HepG2 (cell line): ENCODE data around the gene PTGR3. TPM values are rescaled to one million over a fixed set of nuclear protein-coding genes. Genes with fewer than 3 reads are reported as not detected.

Experiments
- ETV5 ChIP-seq: IDR thresholded peaks from 2 replicates; pipeline ENCODE4 v1.6.1; 2018; ENCODE audit warnings: missing biosample characterization, missing genetic modification reagents, inconsistent platforms, borderline replicate concordance
- IRF2 ChIP-seq: IDR thresholded peaks from 2 replicates; pipeline ENCODE4 v1.6.1; 2018; ENCODE audit warnings: missing genetic modification reagents, missing compliant biosample characterization
- PHF21A ChIP-seq: sonication (generic); formaldehyde crosslinking; IDR thresholded peaks from 2 replicates; pipeline ENCODE4 v1.5.0; 2020; ENCODE audit warnings: mild to moderate bottlenecking, missing genetic modification reagents
- POLR2A ChIP-seq, 2 experiments: IDR thresholded peaks; 2 replicates each; pipeline ENCODE4 v1.6.1; 2011; ENCODE audit warnings: low read depth in 2 of 2, low read length in 2 of 2, mild to moderate bottlenecking in 1 of 2, moderate library complexity in 1 of 2; ENCODE audit not compliant: insufficient read depth in 1 of 2
- RNF2 ChIP-seq: fragments of 450-650 bp; conservative IDR thresholded peaks from 2 replicates; pipeline ENCODE4 v1.6.1; 2016; ENCODE audit warnings: low read depth
- SALL2 ChIP-seq: sonication (generic); formaldehyde crosslinking; IDR thresholded peaks from 2 replicates; pipeline ENCODE4 v1.8.1; 2023; ENCODE audit warnings: mild to moderate bottlenecking, missing genetic modification reagents, inconsistent platforms
- SIN3B ChIP-seq: fragments of 150-350 bp; IDR thresholded peaks from 2 replicates; pipeline ENCODE4 v1.6.1; 2014; ENCODE audit warnings: low read length
- YEATS4 ChIP-seq: sonication (generic); formaldehyde crosslinking; IDR thresholded peaks from 2 replicates; pipeline ENCODE4 v1.4.0; 2020; ENCODE audit warnings: missing genetic modification reagents, borderline replicate concordance
- YY1 ChIP-seq: IDR thresholded peaks from 2 replicates; pipeline ENCODE4 v1.6.1; 2011; ENCODE audit warnings: low read length, low read depth, moderate library complexity, mild to moderate bottlenecking; ENCODE audit not compliant: insufficient read depth, insufficient replicate concordance
- ZFY ChIP-seq: sonication (generic); formaldehyde crosslinking; IDR thresholded peaks from 2 replicates; pipeline ENCODE4 v1.4.0; 2020; ENCODE audit warnings: missing genetic modification reagents
- ZNF10 ChIP-seq: sonication (generic); formaldehyde crosslinking; IDR thresholded peaks from 2 replicates; pipeline ENCODE4 v1.4.0; 2020; ENCODE audit warnings: mild to moderate bottlenecking, low read depth, missing genetic modification reagents, borderline replicate concordance
- ZNF33A ChIP-seq: sonication (generic); formaldehyde crosslinking; IDR thresholded peaks from 2 replicates; pipeline ENCODE4 v1.5.1; 2020; ENCODE audit warnings: missing genetic modification reagents, mild to moderate bottlenecking, moderate library complexity, borderline replicate concordance
- ZNF350 ChIP-seq: sonication (generic); formaldehyde crosslinking; IDR thresholded peaks from 2 replicates; pipeline ENCODE4 v1.4.0; 2020; ENCODE audit warnings: mild to moderate bottlenecking, low read depth, missing genetic modification reagents, borderline replicate concordance
- ZNF563 ChIP-seq: sonication (generic); formaldehyde crosslinking; IDR thresholded peaks from 2 replicates; pipeline ENCODE4 v1.8.0; 2022; ENCODE audit warnings: mild to moderate bottlenecking, moderate library complexity, missing genetic modification reagents
- polyA plus RNA-seq, 8 experiments: library from polyadenylated mRNA; depleted of rRNA in 3 of 8; stranded (reverse) in 7 of 8; unstranded in 1 of 8; fragments of >200 nt; fragmentation: Illumina TruSeq in 4 of 8; extraction: Trizol in 4 of 8; gene quantifications; 2 replicates each; pipeline versions ENCODE4 v1.2.1 to v1.2.3, GENCODE V29; 2011 to 2016; ENCODE audit warnings: low read depth in 4 of 8, missing spikeins in 1 of 8, mixed read lengths in 1 of 8; ENCODE audit not compliant: insufficient read depth in 1 of 8
- total RNA-seq, 5 experiments: library from RNA; depleted of rRNA; stranded (reverse); fragments of >200 nt; fragmentation: Illumina TruSeq; extraction: Trizol; gene quantifications; 2 replicates each; pipeline ENCODE4 v1.2.3, GENCODE V29; 2016; ENCODE audit warnings: low read depth in 1 of 5
- TF ChIP-seq, protein P1 (sequence below): sonication (generic); formaldehyde crosslinking; IDR thresholded peaks from 2 replicates; pipeline ENCODE4 v1.5.0; 2020; ENCODE audit warnings: missing genetic modification reagents, mild to moderate bottlenecking, borderline replicate concordance
- TF ChIP-seq, protein P2 (sequence below): sonication (generic); formaldehyde crosslinking; IDR thresholded peaks from 2 replicates; pipeline ENCODE4 v1.4.0; 2020; ENCODE audit warnings: mild to moderate bottlenecking, missing genetic modification reagents
- TF ChIP-seq, protein P3 (sequence below): sonication (generic); formaldehyde crosslinking; IDR thresholded peaks from 2 replicates; pipeline ENCODE4 v1.5.0; 2020; ENCODE audit warnings: mild to moderate bottlenecking, missing genetic modification reagents
- TF ChIP-seq, protein P4 (sequence below): sonication (generic); formaldehyde crosslinking; IDR thresholded peaks from 2 replicates; pipeline ENCODE4 v1.4.0; 2020; ENCODE audit warnings: missing genetic modification reagents, borderline replicate concordance
- TF ChIP-seq, protein P5 (sequence below): sonication (generic); formaldehyde crosslinking; IDR thresholded peaks from 2 replicates; pipeline ENCODE4 v1.4.0; 2020; ENCODE audit warnings: missing genetic modification reagents, borderline replicate concordance

PTGR3 gene
- total and polyA plus RNA-seq, 2 of the 13 experiments (the other 11 are each of a cell fraction or from before 2014, with no cell fraction given) = 11.5 to 25.3 TPM

DNA sequence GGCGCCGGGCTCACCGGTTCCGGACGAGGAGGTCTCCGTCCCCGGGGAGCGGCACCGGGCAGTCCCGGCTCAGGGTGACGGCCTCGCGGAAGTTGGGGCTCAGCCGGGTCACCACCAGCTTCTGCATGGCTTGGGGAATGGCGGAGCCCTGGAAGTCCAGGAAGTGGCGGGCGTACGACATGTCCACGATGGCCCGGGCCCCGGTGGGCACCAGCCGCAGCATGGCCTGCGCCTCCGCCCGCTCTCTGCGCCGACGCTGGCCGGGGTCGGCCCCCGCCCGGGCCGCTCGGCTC is 157 bp downstream of the PTGR3 start (continued):
- no peak for TF ChIP-seq ZNF10 (CRISPR knock-in tag)
- peak; percentile 14; the same call in 1 of the 2 replicates for TF ChIP-seq YEATS4 (CRISPR knock-in tag)
- peak; percentile 56 for TF ChIP-seq ZFY
- TF ChIP-seq, protein P1, sequence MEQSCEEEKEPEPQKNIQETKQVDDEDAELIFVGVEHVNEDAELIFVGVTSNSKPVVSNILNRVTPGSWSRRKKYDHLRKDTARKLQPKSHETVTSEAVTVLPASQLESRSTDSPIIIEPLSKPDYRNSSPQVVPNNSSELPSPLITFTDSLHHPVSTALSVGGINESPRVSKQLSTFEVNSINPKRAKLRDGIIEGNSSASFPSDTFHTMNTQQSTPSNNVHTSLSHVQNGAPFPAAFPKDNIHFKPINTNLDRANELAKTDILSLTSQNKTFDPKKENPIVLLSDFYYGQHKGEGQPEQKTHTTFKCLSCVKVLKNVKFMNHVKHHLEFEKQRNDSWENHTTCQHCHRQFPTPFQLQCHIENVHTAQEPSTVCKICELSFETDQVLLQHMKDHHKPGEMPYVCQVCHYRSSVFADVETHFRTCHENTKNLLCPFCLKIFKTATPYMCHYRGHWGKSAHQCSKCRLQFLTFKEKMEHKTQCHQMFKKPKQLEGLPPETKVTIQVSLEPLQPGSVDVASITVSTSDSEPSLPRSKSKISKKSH (CRISPR knock-in tag) = no peak
- 0 out of 2 replicates have a peak, but pooled peaks have one; percentile 2 for TF ChIP-seq ETV5 (CRISPR knock-in tag)
- TF ChIP-seq, protein P2, sequence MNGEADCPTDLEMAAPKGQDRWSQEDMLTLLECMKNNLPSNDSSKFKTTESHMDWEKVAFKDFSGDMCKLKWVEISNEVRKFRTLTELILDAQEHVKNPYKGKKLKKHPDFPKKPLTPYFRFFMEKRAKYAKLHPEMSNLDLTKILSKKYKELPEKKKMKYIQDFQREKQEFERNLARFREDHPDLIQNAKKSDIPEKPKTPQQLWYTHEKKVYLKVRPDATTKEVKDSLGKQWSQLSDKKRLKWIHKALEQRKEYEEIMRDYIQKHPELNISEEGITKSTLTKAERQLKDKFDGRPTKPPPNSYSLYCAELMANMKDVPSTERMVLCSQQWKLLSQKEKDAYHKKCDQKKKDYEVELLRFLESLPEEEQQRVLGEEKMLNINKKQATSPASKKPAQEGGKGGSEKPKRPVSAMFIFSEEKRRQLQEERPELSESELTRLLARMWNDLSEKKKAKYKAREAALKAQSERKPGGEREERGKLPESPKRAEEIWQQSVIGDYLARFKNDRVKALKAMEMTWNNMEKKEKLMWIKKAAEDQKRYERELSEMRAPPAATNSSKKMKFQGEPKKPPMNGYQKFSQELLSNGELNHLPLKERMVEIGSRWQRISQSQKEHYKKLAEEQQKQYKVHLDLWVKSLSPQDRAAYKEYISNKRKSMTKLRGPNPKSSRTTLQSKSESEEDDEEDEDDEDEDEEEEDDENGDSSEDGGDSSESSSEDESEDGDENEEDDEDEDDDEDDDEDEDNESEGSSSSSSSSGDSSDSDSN (CRISPR knock-in tag) = peak; percentile 30; the same call in 1 of the 2 replicates
- TF ChIP-seq SIN3B = no peak
- TF ChIP-seq, protein P3, sequence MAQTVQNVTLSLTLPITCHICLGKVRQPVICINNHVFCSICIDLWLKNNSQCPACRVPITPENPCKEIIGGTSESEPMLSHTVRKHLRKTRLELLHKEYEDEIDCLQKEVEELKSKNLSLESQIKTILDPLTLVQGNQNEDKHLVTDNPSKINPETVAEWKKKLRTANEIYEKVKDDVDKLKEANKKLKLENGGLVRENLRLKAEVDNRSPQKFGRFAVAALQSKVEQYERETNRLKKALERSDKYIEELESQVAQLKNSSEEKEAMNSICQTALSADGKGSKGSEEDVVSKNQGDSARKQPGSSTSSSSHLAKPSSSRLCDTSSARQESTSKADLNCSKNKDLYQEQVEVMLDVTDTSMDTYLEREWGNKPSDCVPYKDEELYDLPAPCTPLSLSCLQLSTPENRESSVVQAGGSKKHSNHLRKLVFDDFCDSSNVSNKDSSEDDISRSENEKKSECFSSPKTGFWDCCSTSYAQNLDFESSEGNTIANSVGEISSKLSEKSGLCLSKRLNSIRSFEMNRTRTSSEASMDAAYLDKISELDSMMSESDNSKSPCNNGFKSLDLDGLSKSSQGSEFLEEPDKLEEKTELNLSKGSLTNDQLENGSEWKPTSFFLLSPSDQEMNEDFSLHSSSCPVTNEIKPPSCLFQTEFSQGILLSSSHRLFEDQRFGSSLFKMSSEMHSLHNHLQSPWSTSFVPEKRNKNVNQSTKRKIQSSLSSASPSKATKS (CRISPR knock-in tag) = no peak
- TF ChIP-seq POLR2A (IDR thresholded peaks at IDR 0.05; ENCODE audit: insufficient read depth in 1 of 2, low read depth in 2 of 2, low read length in 2 of 2) = peak in 1 of 2 experiments; percentile 66; a peak in 1 of 4 replicates
- TF ChIP-seq ZNF350 (CRISPR knock-in tag) = no peak
- TF ChIP-seq SALL2 (CRISPR knock-in tag) = 0 out of 2 replicates have a peak, but pooled peaks have one; percentile 2
- TF ChIP-seq, protein P4, sequence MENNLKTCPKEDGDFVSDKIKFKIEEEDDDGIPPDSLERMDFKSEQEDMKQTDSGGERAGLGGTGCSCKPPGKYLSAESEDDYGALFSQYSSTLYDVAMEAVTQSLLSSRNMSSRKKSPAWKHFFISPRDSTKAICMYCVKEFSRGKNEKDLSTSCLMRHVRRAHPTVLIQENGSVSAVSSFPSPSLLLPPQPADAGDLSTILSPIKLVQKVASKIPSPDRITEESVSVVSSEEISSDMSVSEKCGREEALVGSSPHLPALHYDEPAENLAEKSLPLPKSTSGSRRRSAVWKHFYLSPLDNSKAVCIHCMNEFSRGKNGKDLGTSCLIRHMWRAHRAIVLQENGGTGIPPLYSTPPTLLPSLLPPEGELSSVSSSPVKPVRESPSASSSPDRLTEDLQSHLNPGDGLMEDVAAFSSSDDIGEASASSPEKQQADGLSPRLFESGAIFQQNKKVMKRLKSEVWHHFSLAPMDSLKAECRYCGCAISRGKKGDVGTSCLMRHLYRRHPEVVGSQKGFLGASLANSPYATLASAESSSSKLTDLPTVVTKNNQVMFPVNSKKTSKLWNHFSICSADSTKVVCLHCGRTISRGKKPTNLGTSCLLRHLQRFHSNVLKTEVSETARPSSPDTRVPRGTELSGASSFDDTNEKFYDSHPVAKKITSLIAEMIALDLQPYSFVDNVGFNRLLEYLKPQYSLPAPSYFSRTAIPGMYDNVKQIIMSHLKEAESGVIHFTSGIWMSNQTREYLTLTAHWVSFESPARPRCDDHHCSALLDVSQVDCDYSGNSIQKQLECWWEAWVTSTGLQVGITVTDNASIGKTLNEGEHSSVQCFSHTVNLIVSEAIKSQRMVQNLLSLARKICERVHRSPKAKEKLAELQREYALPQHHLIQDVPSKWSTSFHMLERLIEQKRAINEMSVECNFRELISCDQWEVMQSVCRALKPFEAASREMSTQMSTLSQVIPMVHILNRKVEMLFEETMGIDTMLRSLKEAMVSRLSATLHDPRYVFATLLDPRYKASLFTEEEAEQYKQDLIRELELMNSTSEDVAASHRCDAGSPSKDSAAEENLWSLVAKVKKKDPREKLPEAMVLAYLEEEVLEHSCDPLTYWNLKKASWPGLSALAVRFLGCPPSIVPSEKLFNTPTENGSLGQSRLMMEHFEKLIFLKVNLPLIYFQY (CRISPR knock-in tag) = no peak; the same call in 1 of the 2 replicates
- TF ChIP-seq YY1 = peak; percentile 64
- TF ChIP-seq ZNF33A = no peak
- TF ChIP-seq ZNF563 (CRISPR knock-in tag) = no peak
- no peak for TF ChIP-seq RNF2
- TF ChIP-seq, protein P5, sequence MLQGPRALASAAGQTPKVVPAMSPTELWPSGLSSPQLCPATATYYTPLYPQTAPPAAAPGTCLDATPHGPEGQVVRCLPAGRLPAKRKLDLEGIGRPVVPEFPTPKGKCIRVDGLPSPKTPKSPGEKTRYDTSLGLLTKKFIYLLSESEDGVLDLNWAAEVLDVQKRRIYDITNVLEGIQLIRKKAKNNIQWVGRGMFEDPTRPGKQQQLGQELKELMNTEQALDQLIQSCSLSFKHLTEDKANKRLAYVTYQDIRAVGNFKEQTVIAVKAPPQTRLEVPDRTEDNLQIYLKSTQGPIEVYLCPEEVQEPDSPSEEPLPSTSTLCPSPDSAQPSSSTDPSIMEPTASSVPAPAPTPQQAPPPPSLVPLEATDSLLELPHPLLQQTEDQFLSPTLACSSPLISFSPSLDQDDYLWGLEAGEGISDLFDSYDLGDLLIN (CRISPR knock-in tag) = no peak
- 0 out of 2 replicates have a peak, but pooled peaks have one; percentile 14 for TF ChIP-seq PHF21A
- peak; percentile 11; the same call in 1 of the 2 replicates for TF ChIP-seq IRF2
